C4-2B (cell line): ENCODE measurements around the gene CAB39.

Source experiments
- H3K27ac ChIP-seq: fragments of 450-650 bp; 2 replicates; pipeline ENCODE4 v1.5.1; 2017
- ZFX ChIP-seq: fragments of 450-650 bp; IDR thresholded peaks from 2 replicates; pipeline ENCODE4 v1.6.1; 2017
- TF ChIP-seq, protein P1 (sequence below): fragments of 450-650 bp; conservative IDR thresholded peaks from 2 replicates; pipeline ENCODE4 v1.5.1; 2017; ENCODE audit warnings: mild to moderate bottlenecking

Gene CAB39

DNA sequence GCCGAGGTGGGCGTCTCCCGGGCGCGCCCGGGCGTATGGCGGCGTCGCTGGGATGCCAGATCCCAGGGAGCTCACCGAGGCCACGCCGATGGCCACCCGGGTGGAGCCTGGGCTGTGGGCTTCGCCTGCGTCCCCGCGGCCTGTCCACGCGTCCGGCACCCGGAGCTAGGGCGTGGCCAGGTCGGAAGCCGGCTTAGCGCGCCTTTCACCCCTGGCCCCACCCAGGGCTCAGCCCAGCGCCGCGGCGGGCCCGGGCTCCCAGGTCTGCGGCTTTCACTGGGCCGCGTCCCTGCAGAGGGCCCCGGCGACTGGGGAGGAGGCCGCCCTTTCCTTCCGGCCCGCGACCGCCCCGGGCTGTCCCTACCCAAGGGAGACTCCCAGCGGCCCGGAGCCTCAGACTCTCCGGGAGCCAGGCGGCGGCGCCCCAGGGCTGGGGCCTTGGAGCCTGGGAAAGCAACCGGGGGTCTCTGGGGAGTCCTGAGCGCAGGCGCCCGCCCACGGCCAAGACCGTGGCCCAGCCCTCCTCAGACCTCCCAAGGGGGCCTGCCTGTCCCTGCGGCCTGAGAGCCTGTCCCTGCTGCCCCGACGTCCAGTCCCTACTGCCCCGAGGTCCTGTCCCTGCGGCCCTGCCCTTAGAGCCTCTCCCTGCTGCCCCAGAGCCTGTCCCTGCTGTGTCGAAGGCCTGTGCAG is 115.8 kb downstream of the CAB39 start:
- H3K27ac ChIP-seq: no peak overlapping the region
- TF ChIP-seq, protein P1, sequence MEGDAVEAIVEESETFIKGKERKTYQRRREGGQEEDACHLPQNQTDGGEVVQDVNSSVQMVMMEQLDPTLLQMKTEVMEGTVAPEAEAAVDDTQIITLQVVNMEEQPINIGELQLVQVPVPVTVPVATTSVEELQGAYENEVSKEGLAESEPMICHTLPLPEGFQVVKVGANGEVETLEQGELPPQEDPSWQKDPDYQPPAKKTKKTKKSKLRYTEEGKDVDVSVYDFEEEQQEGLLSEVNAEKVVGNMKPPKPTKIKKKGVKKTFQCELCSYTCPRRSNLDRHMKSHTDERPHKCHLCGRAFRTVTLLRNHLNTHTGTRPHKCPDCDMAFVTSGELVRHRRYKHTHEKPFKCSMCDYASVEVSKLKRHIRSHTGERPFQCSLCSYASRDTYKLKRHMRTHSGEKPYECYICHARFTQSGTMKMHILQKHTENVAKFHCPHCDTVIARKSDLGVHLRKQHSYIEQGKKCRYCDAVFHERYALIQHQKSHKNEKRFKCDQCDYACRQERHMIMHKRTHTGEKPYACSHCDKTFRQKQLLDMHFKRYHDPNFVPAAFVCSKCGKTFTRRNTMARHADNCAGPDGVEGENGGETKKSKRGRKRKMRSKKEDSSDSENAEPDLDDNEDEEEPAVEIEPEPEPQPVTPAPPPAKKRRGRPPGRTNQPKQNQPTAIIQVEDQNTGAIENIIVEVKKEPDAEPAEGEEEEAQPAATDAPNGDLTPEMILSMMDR: no peak
- no peak for TF ChIP-seq ZFX

DNA sequence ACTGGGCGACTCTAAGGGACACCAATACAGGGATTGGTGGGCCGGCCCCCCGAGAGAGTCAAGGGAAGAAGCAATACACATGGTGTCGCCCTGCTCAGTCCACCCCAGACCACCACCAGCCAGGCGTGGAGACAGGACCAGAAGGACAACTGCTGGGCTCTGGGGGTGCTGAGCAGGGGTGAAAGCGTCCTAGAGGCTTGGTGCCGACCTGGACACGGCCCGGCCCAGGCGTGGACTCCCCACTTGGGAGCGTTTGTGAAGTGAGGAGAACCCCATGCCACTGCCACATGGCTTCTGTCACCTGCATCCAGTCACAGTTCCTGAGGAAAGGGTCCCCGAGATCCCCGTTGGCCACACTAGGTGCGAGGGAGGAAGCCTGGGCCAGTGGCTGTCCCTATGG is 116.7 kb downstream of the CAB39 start:
- H3K27ac ChIP-seq: no peak overlapping the region
- TF ChIP-seq ZFX: no peak
- TF ChIP-seq, protein P1: no peak

DNA sequence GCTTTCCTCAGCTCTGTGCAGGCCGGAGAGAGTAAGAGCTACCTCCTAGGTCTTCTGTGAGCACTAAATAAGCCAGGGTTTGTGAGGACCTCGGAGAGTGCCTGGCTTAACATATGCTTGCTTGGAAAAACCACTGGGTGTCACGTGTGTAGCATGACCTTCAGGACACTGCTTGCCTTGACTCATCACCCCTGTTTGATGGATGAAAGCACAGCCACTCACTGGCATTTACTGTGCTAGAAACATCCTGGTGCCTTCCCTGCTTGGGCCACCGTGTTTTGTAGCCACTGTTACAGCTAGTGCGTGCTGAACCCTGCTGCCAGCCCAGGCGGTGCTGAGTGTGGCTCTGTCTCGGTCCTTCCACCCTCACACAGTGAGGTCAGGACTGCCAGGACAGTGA is 117.3 kb downstream of the CAB39 start:
- H3K27ac ChIP-seq: no peak overlapping the region
- TF ChIP-seq ZFX: no peak
- TF ChIP-seq, protein P1: no peak

DNA sequence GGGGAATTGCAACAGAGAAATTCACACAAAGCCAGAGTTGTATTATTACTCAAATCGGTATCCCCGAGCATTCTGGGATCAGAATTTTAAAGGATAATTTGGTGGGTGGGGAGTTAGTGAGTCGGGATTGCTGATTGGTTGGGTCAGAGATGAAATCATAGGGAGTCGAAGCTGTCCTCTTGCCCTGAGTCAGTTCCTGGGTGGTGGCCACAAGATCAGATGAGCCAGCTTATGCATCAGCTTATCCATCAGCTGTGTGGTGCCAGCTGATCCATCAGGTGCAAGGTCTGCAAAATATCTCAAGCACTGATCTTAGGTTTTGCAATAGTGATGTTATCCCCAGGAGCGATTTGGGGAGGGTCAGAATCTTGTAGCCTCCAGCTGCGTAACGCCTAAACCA is 117.8 kb downstream of the CAB39 start:
- TF ChIP-seq, protein P1: no peak
- no peak for TF ChIP-seq ZFX
- H3K27ac ChIP-seq: no peak overlapping the region

DNA sequence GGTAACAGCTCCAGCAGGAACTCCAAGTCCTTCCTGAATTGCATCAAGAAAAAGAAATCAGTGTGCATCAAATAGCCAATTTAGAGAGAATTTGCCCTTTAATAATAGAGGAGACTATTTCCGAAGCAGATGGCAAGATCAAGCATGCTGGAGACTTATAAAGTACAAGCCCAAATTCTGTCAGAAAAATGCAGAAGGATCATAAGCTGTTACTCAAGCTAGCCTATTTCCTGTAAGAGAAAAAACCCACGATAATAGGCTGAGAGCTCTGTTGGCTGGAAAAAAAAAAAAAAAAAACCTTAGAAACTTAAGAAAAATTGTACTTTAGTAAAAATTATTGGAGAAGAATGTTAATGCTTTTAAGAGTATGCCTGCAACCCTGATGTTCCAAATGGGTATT is 127.7 kb downstream of the CAB39 start:
- H3K27ac ChIP-seq: no peak overlapping the region
- TF ChIP-seq, protein P1: no peak
- TF ChIP-seq ZFX: no peak

DNA sequence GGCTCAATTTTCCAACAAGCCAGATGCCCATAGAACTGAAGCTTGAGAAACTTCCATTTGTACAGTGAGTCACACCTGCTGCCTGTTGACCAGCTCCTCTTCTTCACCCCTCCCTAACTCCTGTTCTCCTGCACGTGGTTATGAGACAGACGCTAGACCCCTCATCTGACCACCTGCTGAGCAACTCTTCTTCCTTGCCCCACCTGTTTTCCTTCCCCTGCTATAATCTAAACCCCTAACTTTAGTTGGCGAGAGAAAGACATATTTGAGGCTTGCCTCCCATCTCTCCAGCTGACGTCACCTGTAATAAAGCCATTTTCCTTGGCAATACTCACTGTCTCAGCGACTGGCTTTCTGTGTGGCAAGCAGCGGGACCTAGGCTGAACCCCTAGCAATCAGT is 129.8 kb downstream of the CAB39 start:
- no peak overlapping the region for H3K27ac ChIP-seq
- TF ChIP-seq, protein P1: no peak
- TF ChIP-seq ZFX: no peak

DNA sequence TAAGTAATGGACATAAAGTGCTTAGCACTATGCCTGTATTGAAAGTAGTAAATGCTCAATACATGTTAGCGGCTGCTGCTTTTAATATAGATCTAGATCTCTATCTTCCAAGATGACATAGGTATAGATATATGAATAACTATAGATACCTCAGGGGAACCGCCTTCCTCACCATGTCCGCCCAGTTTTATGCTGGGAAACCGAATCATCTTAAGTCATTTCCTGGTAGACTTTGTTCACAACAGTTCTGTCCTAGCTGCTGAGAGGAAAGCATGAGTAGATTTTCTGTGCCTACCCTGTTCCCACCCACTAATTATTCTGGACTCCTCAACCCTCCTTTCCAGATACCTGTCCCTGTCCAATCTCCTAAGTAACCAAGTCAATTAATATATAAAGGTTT is 130.5 kb downstream of the CAB39 start:
- no peak overlapping the region for H3K27ac ChIP-seq
- TF ChIP-seq ZFX: no peak
- TF ChIP-seq, protein P1: no peak
